Glutamatergic neuron (in vitro differentiated cells): ENCODE measurements around the gene SPATA25. TPM values are rescaled to one million over a fixed set of nuclear protein-coding genes. Genes with fewer than 3 reads are reported as not detected.

Source experiments
- DNase-seq: peaks from one replicate; pipeline ENCODE4 v3.0.0; 2022
- H3K27ac Mint-ChIP-seq: one replicate; pipeline ENCODE4 v1.8.0; 2020; ENCODE audit warnings: mild to moderate bottlenecking, mixed read lengths, inconsistent platforms; ENCODE audit not compliant: unreplicated experiment
- H3K27me3 Mint-ChIP-seq: one replicate; pipeline ENCODE4 v1.8.0; 2020; ENCODE audit warnings: mild to moderate bottlenecking, moderate library complexity, mixed read lengths, inconsistent platforms; ENCODE audit not compliant: unreplicated experiment
- H3K36me3 Mint-ChIP-seq: one replicate; pipeline ENCODE4 v1.8.0; 2020; ENCODE audit warnings: mild to moderate bottlenecking, mixed read lengths, inconsistent platforms; ENCODE audit not compliant: unreplicated experiment
- H3K4me1 Mint-ChIP-seq: one replicate; pipeline ENCODE4 v1.8.0; 2020; ENCODE audit warnings: mild to moderate bottlenecking, low read depth, mixed read lengths, inconsistent platforms; ENCODE audit not compliant: unreplicated experiment
- H3K4me3 Mint-ChIP-seq: one replicate; pipeline ENCODE4 v1.8.0; 2020; ENCODE audit warnings: mild to moderate bottlenecking, mixed read lengths, inconsistent platforms; ENCODE audit not compliant: unreplicated experiment
- H3K9me3 Mint-ChIP-seq: one replicate; pipeline ENCODE4 v1.8.0; 2020; ENCODE audit warnings: mild to moderate bottlenecking, moderate library complexity, mixed read lengths, inconsistent platforms; ENCODE audit not compliant: unreplicated experiment
- CTCF ChIP-seq: fragments of 200-600 bp; sonication (generic); IDR thresholded peaks from one replicate; pipeline ENCODE4 v1.5.0; 2021; ENCODE audit not compliant: partially characterized antibody, unreplicated experiment
- total RNA-seq: library from RNA; stranded (reverse); fragmentation: NEBNext Ultra II Directional; extraction: Animal tissue kit (Norgen Biotek cat#: 25700); gene quantifications from one replicate; pipeline ENCODE4 v1.2.1, GENCODE V29; 2021; ENCODE audit not compliant: unreplicated experiment

Gene SPATA25
- total RNA-seq, 1 donor from 2014 or later: 1.2 TPM

- DNase-seq: no peak
These were observed 31.5 kb upstream of the SPATA25 start for GRCh38 chr20:45918779-45919537.

GRCh38 chr20:45918182-45918737 lies 30.8 kb upstream of the SPATA25 start:
- Mint-ChIP-seq H3K36me3 (no peaks in the 10 kb centered on the region), H3K9me3 (peaks cover 3% of the 10 kb centered on the region), H3K27me3 (peaks cover 3% of the 10 kb centered on the region), H3K4me1 (peaks cover 17% of the 10 kb centered on the region), H3K27ac (peak overlapping the region; percentile 95), H3K4me3 (no peak overlapping the region)
- TF ChIP-seq CTCF: no peak
- DNase-seq: no peak

More at GRCh38 chr20:45918779-45919537, 31.5 kb upstream of the SPATA25 start:
- peak overlapping the region; percentile 95 for H3K27ac Mint-ChIP-seq
- H3K4me1 Mint-ChIP-seq: peaks cover 17% of the 10 kb centered on the region
- no peak overlapping the region for H3K4me3 Mint-ChIP-seq
- H3K27me3 Mint-ChIP-seq: peaks cover 3% of the 10 kb centered on the region
- H3K9me3 Mint-ChIP-seq: peaks cover 3% of the 10 kb centered on the region
- TF ChIP-seq CTCF: no peak
- no peaks in the 10 kb centered on the region for H3K36me3 Mint-ChIP-seq

GRCh38 chr20:45917790-45918141 lies 30.3 kb upstream of the SPATA25 start:
- TF ChIP-seq CTCF: no peak
- Mint-ChIP-seq H3K27ac (peak overlapping the region; percentile 95), H3K4me3 (peak overlapping the region; percentile 55), H3K27me3 (peaks cover 3% of the 10 kb centered on the region), H3K4me1 (peaks cover 17% of the 10 kb centered on the region), H3K9me3 (peaks cover 3% of the 10 kb centered on the region), H3K36me3 (no peaks in the 10 kb centered on the region)
- no peak for DNase-seq

- Mint-ChIP-seq H3K9me3 (peaks cover 3% of the 10 kb centered on the region), H3K36me3 (no peaks in the 10 kb centered on the region), H3K27me3 (peaks cover 7% of the 10 kb centered on the region), H3K4me1 (peaks cover 9% of the 10 kb centered on the region), H3K4me3 (no peak overlapping the region), H3K27ac (no peak overlapping the region)
- no peak for DNase-seq
- no peak for TF ChIP-seq CTCF
These were observed 25.7 kb upstream of the SPATA25 start for GRCh38 chr20:45913116-45913515.

- H3K4me3 Mint-ChIP-seq: peak overlapping the region; percentile 83
- no peaks in the 10 kb centered on the region for H3K36me3 Mint-ChIP-seq
- peaks cover 4% of the 10 kb centered on the region for H3K27me3 Mint-ChIP-seq
- peaks cover 4% of the 10 kb centered on the region for H3K4me1 Mint-ChIP-seq
- no peak overlapping the region for H3K27ac Mint-ChIP-seq
- H3K9me3 Mint-ChIP-seq: peaks cover 1% of the 10 kb centered on the region
- DNase-seq: no peak
- TF ChIP-seq CTCF: no peak
These were observed 24.9 kb upstream of the SPATA25 start for GRCh38 chr20:45912344-45912682.
